K562 (cell line): ENCODE data around the gene MCTS1. TPM values are rescaled to one million over a fixed set of nuclear protein-coding genes. Genes with fewer than 3 reads are reported as not detected.
A peak's percentile ranks its signal among the peaks of the same experiment; 100 is the strongest.

Experiments
- BACH1 ChIP-seq: fragments of 200-800 bp; sonication (Bioruptor generic); IDR thresholded peaks from 2 replicates; pipeline ENCODE4 v1.6.1; 2016; ENCODE audit warnings: missing genetic modification characterization, missing compliant biosample characterization
- CAMTA2 ChIP-seq: fragments of 250-450 bp; sonication (Bioruptor Pico); conservative IDR thresholded peaks from 2 replicates; pipeline ENCODE4 v1.5.1; 2022
- COPS2 ChIP-seq: fragments of 450-650 bp; conservative IDR thresholded peaks from 2 replicates; pipeline ENCODE4 v1.6.1; 2016; ENCODE audit warnings: mild to moderate bottlenecking, moderate library complexity
- FOXJ2 ChIP-seq: fragments of 200-800 bp; sonication (Bioruptor generic); IDR thresholded peaks from 2 replicates; pipeline ENCODE4 v1.6.1; 2016; ENCODE audit warnings: missing genetic modification characterization, missing compliant biosample characterization
- HINFP ChIP-seq: fragments of 450-650 bp; conservative IDR thresholded peaks from 2 replicates; pipeline ENCODE4 v1.6.1; 2016; ENCODE audit warnings: missing genetic modification characterization, low read depth, mild to moderate bottlenecking, control low read depth, missing compliant biosample characterization
- MIER1 ChIP-seq: fragments of 450-650 bp; IDR thresholded peaks from 2 replicates; pipeline ENCODE4 v1.6.1; 2016; ENCODE audit warnings: antibody characterized with exemption, mild to moderate bottlenecking, low read depth
- PHB2 ChIP-seq: fragments of 450-650 bp; IDR thresholded peaks from 2 replicates; pipeline ENCODE4 v1.6.1; 2017; ENCODE audit warnings: low read depth
- SMARCA5 ChIP-seq: fragments of 450-650 bp; IDR thresholded peaks from 2 replicates; pipeline ENCODE4 v1.6.1; 2016
- TARDBP ChIP-seq: fragments of 450-650 bp; IDR thresholded peaks from 2 replicates; pipeline ENCODE4 v1.6.1; 2016
- ZFX ChIP-seq: sonication (generic); formaldehyde crosslinking; IDR thresholded peaks from 2 replicates; pipeline ENCODE4 v1.8.0; 2022; ENCODE audit warnings: mild to moderate bottlenecking, missing genetic modification reagents, moderate library complexity
- ZNF408 ChIP-seq: fragments of 250-450 bp; sonication (Bioruptor Pico); IDR thresholded peaks from 2 replicates; pipeline ENCODE4 v1.4.0; 2020; ENCODE audit warnings: low read depth, mild to moderate bottlenecking, moderate library complexity
- ZNF511 ChIP-seq: sonication (generic); formaldehyde crosslinking; IDR thresholded peaks from 2 replicates; pipeline ENCODE4 v1.8.0; 2022; ENCODE audit warnings: mild to moderate bottlenecking, missing genetic modification reagents
- ZZZ3 ChIP-seq: fragments of 450-650 bp; IDR thresholded peaks from 2 replicates; pipeline ENCODE4 v1.6.1; 2016; ENCODE audit warnings: antibody characterized with exemption, mild to moderate bottlenecking, moderate library complexity
- polyA plus RNA-seq, 8 experiments: library from polyadenylated mRNA; depleted of rRNA in 4 of 8; stranded (reverse) in 5 of 8; unstranded in 3 of 8; fragments of >200 nt; fragmentation: Nextera tagmentation in 2 of 8; fragmentation: Illumina TruSeq in 1 of 8; extraction: Ambion mirVana in 2 of 8; extraction: Trizol in 1 of 8; gene quantifications; 2 replicates each; pipeline versions ENCODE4 v1.2.1 to v1.2.3, GENCODE V29; 2011 to 2014; ENCODE audit warnings: inconsistent platforms in 1 of 8, missing spikeins in 1 of 8
- total RNA-seq, 7 experiments: library from RNA; depleted of rRNA in 6 of 7; stranded (reverse); fragments of >200 nt in 6 of 7; fragmentation: Illumina TruSeq in 2 of 7; extraction: Trizol in 2 of 7; gene quantifications; 2 replicates each; pipeline versions ENCODE4 v1.2.1 to v1.2.3, GENCODE V29; 2011 to 2021; ENCODE audit warnings: low replicate concordance in 1 of 7
- TF ChIP-seq, protein P1 (sequence below), 2 experiments: fragments of 150-350 bp in 1 of 2; IDR thresholded peaks; 2 replicates each; pipeline ENCODE4 v1.6.1; 2012 to 2016; ENCODE audit warnings: low read depth in 2 of 2, low read length in 2 of 2, mild to moderate bottlenecking in 1 of 2, moderate library complexity in 1 of 2
- TF ChIP-seq, protein P2 (sequence below): sonication (generic); formaldehyde crosslinking; IDR thresholded peaks from 2 replicates; pipeline ENCODE4 v1.4.0; 2020; ENCODE audit warnings: mild to moderate bottlenecking, missing genetic modification reagents
- TF ChIP-seq, protein P3 (sequence below), 2 experiments: fragments of 200-800 bp in 1 of 2; sonication (Bioruptor generic) in 1 of 2; sonication (generic) in 1 of 2; formaldehyde crosslinking in 1 of 2; IDR thresholded peaks in 1 of 2; conservative IDR thresholded peaks in 1 of 2; 2 replicates each; pipeline versions ENCODE4 v1.5.0 to v1.6.1; 2016 to 2020; ENCODE audit warnings: missing compliant biosample characterization in 1 of 2, missing genetic modification characterization in 1 of 2, missing genetic modification reagents in 1 of 2

Gene MCTS1
- total and polyA plus RNA-seq, 9 of the 15 experiments (the other 6 are each of a cell fraction or from before 2014, with no cell fraction given): 65.3 to 300 (median 152) TPM

DNA sequence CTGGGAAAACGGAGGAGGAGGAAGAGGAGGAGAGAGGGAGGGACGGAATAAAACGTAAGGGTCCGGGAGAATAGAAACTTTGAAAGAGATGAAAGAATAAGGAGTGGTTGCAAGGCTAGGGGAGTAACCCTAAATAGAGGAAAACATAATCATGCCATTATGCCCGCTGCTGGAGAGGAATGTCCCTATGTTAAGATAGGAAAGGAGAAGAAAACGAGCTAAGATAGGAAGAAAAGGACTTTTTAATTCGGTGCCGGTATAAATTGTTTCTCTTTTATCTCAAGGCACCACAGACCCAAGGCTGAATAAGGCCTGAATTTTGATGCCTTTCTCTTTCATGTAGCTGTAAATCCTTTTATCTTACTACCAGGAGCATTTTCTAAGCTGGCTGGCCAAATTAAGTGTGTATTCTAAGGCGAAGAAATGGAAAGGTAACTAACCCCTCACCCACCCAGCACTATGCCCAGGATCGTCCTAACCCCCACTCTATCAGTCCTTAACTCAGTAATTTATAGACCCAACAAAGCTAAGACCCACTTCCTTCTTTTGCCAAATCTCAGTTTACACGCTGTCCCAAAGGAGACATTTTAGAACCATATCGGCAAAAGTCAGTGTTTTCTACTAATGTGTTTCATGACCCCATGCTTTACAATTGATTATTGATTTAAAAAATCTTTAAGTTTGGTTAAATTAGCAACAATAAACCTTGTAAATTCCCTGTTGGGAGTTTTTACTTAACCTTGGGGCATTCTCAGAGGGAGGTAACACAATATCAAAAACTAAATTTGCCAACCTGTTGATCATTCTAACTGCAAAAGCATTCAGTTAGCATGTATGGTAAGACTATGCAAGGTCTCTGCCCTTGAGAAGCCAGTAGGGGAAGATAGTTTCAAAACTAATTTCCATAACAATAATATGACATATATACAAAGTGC is 42.0 kb upstream of the MCTS1 start (continued):
- TF ChIP-seq, protein P1, sequence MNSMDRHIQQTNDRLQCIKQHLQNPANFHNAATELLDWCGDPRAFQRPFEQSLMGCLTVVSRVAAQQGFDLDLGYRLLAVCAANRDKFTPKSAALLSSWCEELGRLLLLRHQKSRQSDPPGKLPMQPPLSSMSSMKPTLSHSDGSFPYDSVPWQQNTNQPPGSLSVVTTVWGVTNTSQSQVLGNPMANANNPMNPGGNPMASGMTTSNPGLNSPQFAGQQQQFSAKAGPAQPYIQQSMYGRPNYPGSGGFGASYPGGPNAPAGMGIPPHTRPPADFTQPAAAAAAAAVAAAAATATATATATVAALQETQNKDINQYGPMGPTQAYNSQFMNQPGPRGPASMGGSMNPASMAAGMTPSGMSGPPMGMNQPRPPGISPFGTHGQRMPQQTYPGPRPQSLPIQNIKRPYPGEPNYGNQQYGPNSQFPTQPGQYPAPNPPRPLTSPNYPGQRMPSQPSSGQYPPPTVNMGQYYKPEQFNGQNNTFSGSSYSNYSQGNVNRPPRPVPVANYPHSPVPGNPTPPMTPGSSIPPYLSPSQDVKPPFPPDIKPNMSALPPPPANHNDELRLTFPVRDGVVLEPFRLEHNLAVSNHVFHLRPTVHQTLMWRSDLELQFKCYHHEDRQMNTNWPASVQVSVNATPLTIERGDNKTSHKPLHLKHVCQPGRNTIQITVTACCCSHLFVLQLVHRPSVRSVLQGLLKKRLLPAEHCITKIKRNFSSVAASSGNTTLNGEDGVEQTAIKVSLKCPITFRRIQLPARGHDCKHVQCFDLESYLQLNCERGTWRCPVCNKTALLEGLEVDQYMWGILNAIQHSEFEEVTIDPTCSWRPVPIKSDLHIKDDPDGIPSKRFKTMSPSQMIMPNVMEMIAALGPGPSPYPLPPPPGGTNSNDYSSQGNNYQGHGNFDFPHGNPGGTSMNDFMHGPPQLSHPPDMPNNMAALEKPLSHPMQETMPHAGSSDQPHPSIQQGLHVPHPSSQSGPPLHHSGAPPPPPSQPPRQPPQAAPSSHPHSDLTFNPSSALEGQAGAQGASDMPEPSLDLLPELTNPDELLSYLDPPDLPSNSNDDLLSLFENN (IDR thresholded peaks at IDR 0.05; ENCODE audit: low read depth in 2 of 2, low read length in 2 of 2): no peak; a peak in 1 of 4 replicates
- no peak for TF ChIP-seq MIER1
- TF ChIP-seq ZNF511: no peak
- TF ChIP-seq PHB2: no peak
- TF ChIP-seq ZNF408 (CRISPR knock-in tag): no peak
- no peak for TF ChIP-seq SMARCA5
- TF ChIP-seq, protein P2, sequence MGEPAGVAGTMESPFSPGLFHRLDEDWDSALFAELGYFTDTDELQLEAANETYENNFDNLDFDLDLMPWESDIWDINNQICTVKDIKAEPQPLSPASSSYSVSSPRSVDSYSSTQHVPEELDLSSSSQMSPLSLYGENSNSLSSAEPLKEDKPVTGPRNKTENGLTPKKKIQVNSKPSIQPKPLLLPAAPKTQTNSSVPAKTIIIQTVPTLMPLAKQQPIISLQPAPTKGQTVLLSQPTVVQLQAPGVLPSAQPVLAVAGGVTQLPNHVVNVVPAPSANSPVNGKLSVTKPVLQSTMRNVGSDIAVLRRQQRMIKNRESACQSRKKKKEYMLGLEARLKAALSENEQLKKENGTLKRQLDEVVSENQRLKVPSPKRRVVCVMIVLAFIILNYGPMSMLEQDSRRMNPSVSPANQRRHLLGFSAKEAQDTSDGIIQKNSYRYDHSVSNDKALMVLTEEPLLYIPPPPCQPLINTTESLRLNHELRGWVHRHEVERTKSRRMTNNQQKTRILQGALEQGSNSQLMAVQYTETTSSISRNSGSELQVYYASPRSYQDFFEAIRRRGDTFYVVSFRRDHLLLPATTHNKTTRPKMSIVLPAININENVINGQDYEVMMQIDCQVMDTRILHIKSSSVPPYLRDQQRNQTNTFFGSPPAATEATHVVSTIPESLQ (CRISPR knock-in tag): no peak
- no peak for TF ChIP-seq ZZZ3
- TF ChIP-seq CAMTA2: no peak
- TF ChIP-seq COPS2: no peak
- TF ChIP-seq BACH1 (tag): 0 out of 2 replicates have a peak, but pooled peaks have one; percentile 4
- TF ChIP-seq ZFX: no peak
- TF ChIP-seq FOXJ2 (tag): no peak
- TF ChIP-seq HINFP: no peak
- TF ChIP-seq, protein P3, sequence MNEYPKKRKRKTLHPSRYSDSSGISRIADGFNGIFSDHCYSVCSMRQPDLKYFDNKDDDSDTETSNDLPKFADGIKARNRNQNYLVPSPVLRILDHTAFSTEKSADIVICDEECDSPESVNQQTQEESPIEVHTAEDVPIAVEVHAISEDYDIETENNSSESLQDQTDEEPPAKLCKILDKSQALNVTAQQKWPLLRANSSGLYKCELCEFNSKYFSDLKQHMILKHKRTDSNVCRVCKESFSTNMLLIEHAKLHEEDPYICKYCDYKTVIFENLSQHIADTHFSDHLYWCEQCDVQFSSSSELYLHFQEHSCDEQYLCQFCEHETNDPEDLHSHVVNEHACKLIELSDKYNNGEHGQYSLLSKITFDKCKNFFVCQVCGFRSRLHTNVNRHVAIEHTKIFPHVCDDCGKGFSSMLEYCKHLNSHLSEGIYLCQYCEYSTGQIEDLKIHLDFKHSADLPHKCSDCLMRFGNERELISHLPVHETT (CRISPR knock-in tag; conservative IDR thresholded peaks at IDR 0.05 in 1 of 2, IDR thresholded peaks at IDR 0.05 in 1 of 2): 0 out of 4 replicates have a peak, but pooled peaks of 1 of the 2 experiments have one; percentile 19
- TF ChIP-seq TARDBP: no peak
